Coronary artery (tissue), 2 donors: ENCODE measurements around the gene DPP10.
"Not testable (repeated sequence)": the region's sequence is repeated elsewhere in the genome, so short reads cannot be mapped to it uniquely, and the experiment has no call there.

Experiments used
- DNase-seq: peaks from one replicate; pipeline ENCODE4 v3.0.0-alpha.2; 2017; ENCODE audit warnings: low spot score
- H3K27ac ChIP-seq, 2 donors: fragments of 200-600 bp; sonication (generic); one replicate each; pipeline ENCODE4 v1.5.1; 2016 to 2019
- H3K4me3 ChIP-seq: fragments of 200-600 bp; sonication (generic); 2 replicates; pipeline ENCODE4 v1.5.1; 2016; ENCODE audit warnings: mild to moderate bottlenecking, moderate library complexity
- TF ChIP-seq, protein P1 (sequence below): fragments of 200-600 bp; sonication (generic); IDR thresholded peaks from one replicate; pipeline ENCODE4 v1.5.1; 2019; ENCODE audit warnings: antibody characterized with exemption

Gene DPP10

GRCh38 chr2:114499101-114499500 lies 56.7 kb downstream of the DPP10 start:
- H3K4me3 ChIP-seq, result no peak overlapping the region
- TF ChIP-seq, protein P1, sequence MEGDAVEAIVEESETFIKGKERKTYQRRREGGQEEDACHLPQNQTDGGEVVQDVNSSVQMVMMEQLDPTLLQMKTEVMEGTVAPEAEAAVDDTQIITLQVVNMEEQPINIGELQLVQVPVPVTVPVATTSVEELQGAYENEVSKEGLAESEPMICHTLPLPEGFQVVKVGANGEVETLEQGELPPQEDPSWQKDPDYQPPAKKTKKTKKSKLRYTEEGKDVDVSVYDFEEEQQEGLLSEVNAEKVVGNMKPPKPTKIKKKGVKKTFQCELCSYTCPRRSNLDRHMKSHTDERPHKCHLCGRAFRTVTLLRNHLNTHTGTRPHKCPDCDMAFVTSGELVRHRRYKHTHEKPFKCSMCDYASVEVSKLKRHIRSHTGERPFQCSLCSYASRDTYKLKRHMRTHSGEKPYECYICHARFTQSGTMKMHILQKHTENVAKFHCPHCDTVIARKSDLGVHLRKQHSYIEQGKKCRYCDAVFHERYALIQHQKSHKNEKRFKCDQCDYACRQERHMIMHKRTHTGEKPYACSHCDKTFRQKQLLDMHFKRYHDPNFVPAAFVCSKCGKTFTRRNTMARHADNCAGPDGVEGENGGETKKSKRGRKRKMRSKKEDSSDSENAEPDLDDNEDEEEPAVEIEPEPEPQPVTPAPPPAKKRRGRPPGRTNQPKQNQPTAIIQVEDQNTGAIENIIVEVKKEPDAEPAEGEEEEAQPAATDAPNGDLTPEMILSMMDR, result no peak
- no peak overlapping the region for H3K27ac ChIP-seq
- no peak for DNase-seq

- DNase-seq, result no peak
- H3K27ac ChIP-seq, result no peak overlapping the region
- H3K4me3 ChIP-seq, result no peak overlapping the region
- TF ChIP-seq, protein P1, result no peak
These were observed 65.3 kb downstream of the DPP10 start for GRCh38 chr2:114507744-114508143.

GRCh38 chr2:114515882-114516281 lies 73.4 kb downstream of the DPP10 start:
- H3K27ac ChIP-seq, result no peak overlapping the region
- no peak for DNase-seq
- no peak overlapping the region for H3K4me3 ChIP-seq
- TF ChIP-seq, protein P1, result no peak

DNA sequence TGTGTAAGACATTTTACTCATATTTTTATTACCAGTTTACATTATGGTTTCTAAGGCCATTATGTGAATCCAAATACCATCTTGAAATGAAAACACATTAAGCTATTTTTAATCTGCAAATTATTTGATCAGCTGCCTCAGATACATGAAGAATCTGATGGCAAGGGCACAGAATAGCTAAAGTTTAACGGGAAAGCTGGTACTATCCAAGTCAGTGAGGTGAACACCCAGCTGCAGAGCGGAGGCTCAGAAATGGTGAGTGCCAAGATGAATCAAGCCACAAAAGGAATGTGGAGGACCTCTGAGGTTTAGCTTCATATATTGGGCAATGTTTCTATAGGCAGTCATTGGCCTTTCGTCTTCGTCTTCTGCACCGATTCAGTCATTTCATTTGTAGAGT lies 75.1 kb downstream of the DPP10 start:
- no peak overlapping the region for H3K4me3 ChIP-seq
- no peak for DNase-seq
- TF ChIP-seq, protein P1, result no peak

DNA sequence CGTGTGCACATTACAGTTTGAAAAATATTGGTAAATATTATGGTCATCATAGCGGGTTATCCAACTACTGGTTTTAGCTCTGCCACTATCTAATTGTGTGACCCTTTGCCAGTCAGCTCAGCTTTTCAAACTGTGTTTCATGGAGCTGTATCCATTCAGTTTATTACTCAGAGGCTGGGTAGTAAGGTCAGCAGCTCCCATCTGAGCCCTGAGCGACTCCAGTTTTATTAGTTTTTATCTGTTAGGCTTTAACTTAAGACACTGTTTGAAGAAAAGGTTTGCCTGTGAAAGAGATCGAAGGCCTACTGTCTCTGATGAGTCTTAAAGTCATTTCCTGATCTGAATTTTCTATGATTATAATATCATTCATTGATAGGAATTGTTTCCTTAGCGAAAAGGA lies 76.3 kb downstream of the DPP10 start:
- TF ChIP-seq, protein P1, result no peak
- DNase-seq, result no peak

More for the DNA sequence above, 75.1 kb downstream of the DPP10 start:
- H3K27ac ChIP-seq, result no peak overlapping the region

DNA sequence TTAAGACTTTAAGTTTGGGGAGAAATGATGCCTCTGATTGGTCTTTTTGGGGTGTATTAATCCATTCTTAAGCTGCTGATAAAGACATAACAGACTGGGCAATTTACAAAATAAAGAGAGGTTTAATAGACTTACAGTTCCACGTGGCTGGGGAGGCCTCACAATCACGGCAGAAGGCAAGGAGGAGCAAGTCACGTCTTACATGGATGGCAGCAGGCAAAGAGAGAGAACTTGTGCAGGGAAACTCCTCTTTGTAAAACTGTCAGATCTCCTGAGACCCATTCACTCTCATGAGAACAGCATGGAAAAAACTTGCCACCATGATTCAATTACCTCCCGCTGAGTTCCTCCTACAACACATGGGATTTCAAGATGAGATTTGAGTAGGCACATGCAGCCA lies 80.2 kb downstream of the DPP10 start:
- H3K27ac ChIP-seq, H3K4me3 ChIP-seq, DNase-seq: not testable (repeated sequence)

More for the DNA sequence above, 76.3 kb downstream of the DPP10 start:
- Histone ChIP-seq H3K27ac (no peak overlapping the region), H3K4me3 (no peak overlapping the region)

- H3K27ac ChIP-seq, result no peak overlapping the region
- no peak for DNase-seq
- TF ChIP-seq, protein P1, result no peak
- H3K4me3 ChIP-seq, result no peak overlapping the region
These were observed 83.5 kb downstream of the DPP10 start for GRCh38 chr2:114525955-114526354.

GRCh38 chr2:114526841-114527240 lies 84.4 kb downstream of the DPP10 start:
- no peak for DNase-seq
- no peak overlapping the region for H3K4me3 ChIP-seq
- TF ChIP-seq, protein P1, result no peak
- no peak overlapping the region for H3K27ac ChIP-seq
